ENCODE data around the gene STK17B. TPM values are rescaled to one million over a fixed set of nuclear protein-coding genes. Genes with fewer than 3 reads are reported as not detected.

STK17B gene
- total RNA-seq, 3 donors from 2014 or later, result 51.7 to 85.8 (median 57.7) TPM

DNA sequence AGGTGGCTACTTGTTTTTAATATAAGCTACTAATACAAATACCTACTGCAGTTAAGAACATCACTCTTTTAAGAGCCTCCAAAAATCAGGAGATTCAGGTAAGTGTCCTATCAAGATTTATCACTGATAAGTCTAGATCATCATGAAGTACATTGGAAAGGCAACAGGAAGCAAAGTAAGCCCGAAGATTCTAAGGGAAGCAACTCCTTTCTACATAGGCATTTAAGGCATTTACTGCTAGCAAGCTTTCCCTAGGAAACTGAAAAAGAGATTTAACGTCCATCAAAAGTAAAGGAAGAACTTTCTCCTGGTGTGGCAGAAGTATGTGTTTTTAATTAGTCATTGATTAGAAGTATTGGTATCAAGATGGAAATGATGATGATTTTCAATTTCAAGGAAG is 3.7 kb downstream of the STK17B start:
- Histone ChIP-seq H3K4me1 (no peaks in the 10 kb centered on the region), H3K4me3 (peak overlapping the region; percentile 51 to 99 (median 95)), H3K27ac (peak overlapping the region in 1 of 2 donors; percentile 2)

DNA sequence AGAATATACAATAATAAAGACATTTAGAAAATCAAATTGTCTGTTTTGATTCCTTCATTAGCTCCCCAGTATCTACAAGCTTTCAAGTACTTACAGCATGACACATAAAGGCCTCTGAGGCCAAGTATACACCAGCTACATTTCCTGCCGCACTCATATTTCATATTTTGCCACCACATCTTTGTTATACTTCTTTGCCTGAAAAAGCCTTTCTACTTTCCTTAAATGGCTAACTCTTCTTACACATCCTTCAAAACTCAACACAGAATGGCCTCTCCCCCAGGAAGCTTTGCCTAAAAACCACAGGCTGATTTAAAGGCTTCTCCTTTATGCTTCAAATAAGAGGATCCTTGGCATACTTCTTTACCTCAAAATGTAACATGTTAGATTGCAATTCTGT is 4.5 kb downstream of the STK17B start:
- TF ChIP-seq POLR2AphosphoS5 (IDR thresholded peaks at IDR 0.05), result no peak
- TF ChIP-seq, protein P1, sequence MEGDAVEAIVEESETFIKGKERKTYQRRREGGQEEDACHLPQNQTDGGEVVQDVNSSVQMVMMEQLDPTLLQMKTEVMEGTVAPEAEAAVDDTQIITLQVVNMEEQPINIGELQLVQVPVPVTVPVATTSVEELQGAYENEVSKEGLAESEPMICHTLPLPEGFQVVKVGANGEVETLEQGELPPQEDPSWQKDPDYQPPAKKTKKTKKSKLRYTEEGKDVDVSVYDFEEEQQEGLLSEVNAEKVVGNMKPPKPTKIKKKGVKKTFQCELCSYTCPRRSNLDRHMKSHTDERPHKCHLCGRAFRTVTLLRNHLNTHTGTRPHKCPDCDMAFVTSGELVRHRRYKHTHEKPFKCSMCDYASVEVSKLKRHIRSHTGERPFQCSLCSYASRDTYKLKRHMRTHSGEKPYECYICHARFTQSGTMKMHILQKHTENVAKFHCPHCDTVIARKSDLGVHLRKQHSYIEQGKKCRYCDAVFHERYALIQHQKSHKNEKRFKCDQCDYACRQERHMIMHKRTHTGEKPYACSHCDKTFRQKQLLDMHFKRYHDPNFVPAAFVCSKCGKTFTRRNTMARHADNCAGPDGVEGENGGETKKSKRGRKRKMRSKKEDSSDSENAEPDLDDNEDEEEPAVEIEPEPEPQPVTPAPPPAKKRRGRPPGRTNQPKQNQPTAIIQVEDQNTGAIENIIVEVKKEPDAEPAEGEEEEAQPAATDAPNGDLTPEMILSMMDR (IDR thresholded peaks at IDR 0.05), result no peak
- no peak for TF ChIP-seq POLR2A (IDR thresholded peaks at IDR 0.05)
- peak overlapping the region in 1 of 2 donors; percentile 1 for H3K27ac ChIP-seq
- no peaks in the 10 kb centered on the region for H3K9me3 ChIP-seq
- intact Hi-C loops (cut with DNase I; ENCODE audit: low total_unique reads), result no loop called here
- no peaks in the 10 kb centered on the region for H3K36me3 ChIP-seq
- peak overlapping the region in 2 of 3 donors; percentile 8 to 51 for H3K4me3 ChIP-seq
- no peak for DNase-seq (ENCODE audit: low spot score in 2 of 2)
- no peaks in the 10 kb centered on the region for H3K27me3 ChIP-seq
- H3K4me1 ChIP-seq, result no peaks in the 10 kb centered on the region

More for the DNA sequence above, 3.7 kb downstream of the STK17B start:
- DNase-seq (ENCODE audit: low spot score in 2 of 2), result no peak
- TF ChIP-seq POLR2A (IDR thresholded peaks at IDR 0.05) (no peak), POLR2AphosphoS5 (IDR thresholded peaks at IDR 0.05) (no peak)
- TF ChIP-seq, protein P1 (IDR thresholded peaks at IDR 0.05), result no peak
- H3K27me3 ChIP-seq, result no peaks in the 10 kb centered on the region
- intact Hi-C loops (cut with DNase I; ENCODE audit: low total_unique reads), result no loop called here
- H3K36me3 ChIP-seq, result no peaks in the 10 kb centered on the region
- no peaks in the 10 kb centered on the region for H3K9me3 ChIP-seq

DNA sequence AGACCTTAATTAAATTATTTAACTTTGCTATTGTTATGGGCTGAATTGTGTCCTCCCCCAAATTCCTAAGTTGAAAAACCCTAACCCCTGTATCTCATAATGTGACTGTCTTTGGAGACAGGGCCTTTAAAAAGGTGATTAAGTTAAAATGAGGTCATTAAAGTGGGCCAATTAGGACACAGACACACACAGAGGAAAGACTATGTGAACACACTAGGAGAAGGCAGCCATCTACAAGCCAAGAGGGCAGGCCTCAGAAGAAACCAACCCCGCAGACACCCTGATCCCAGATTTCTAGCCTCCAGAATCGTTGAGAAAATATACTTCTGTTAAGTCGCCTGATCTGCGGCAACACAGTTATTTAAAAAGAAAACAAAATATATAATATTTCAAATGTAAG is 6.4 kb downstream of the STK17B start:
- H3K36me3 ChIP-seq, result no peaks in the 10 kb centered on the region
- no peak for DNase-seq (ENCODE audit: low spot score in 2 of 2)
- H3K9me3 ChIP-seq, result no peaks in the 10 kb centered on the region
- intact Hi-C loops (cut with DNase I; ENCODE audit: low total_unique reads), result no loop called here
- TF ChIP-seq POLR2AphosphoS5 (IDR thresholded peaks at IDR 0.05), result no peak
- no peak for TF ChIP-seq POLR2A (IDR thresholded peaks at IDR 0.05)
- TF ChIP-seq, protein P1 (IDR thresholded peaks at IDR 0.05), result no peak
- no peak overlapping the region for H3K4me3 ChIP-seq
- H3K27me3 ChIP-seq, result no peaks in the 10 kb centered on the region
- no peaks in the 10 kb centered on the region for H3K4me1 ChIP-seq
- H3K27ac ChIP-seq, result peak overlapping the region in 1 of 2 donors; percentile 21

DNA sequence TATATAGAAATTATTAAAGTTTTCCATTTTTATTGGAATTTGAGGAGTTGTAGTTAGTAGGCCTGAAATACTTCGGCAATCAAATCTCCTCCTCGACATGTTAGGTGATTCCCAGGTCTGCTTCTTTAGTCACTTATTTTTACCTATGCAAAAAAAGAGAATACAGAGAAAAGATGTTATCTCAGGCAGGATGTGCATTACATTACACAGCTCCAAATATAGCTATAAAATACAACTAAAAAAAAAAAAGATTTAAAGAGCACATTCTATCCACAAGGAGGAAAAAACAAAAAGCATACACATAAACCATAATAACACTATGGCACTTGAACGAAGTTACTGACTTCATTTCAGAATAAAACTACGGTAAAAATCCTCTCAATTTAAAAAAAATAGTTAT is 8.1 kb downstream of the STK17B start:
- no peaks in the 10 kb centered on the region for H3K9me3 ChIP-seq
- no peaks in the 10 kb centered on the region for H3K36me3 ChIP-seq
- no peak overlapping the region for H3K4me3 ChIP-seq
- no peak for DNase-seq (ENCODE audit: low spot score in 2 of 2)
- no peak for TF ChIP-seq POLR2A (IDR thresholded peaks at IDR 0.05)
- TF ChIP-seq, protein P1 (IDR thresholded peaks at IDR 0.05), result no peak
- TF ChIP-seq POLR2AphosphoS5 (IDR thresholded peaks at IDR 0.05), result no peak
- H3K27ac ChIP-seq, result no peak overlapping the region
- H3K4me1 ChIP-seq, result no peaks in the 10 kb centered on the region
- H3K27me3 ChIP-seq, result no peaks in the 10 kb centered on the region
- intact Hi-C loops (cut with DNase I; ENCODE audit: low total_unique reads), result no loop called here

DNA sequence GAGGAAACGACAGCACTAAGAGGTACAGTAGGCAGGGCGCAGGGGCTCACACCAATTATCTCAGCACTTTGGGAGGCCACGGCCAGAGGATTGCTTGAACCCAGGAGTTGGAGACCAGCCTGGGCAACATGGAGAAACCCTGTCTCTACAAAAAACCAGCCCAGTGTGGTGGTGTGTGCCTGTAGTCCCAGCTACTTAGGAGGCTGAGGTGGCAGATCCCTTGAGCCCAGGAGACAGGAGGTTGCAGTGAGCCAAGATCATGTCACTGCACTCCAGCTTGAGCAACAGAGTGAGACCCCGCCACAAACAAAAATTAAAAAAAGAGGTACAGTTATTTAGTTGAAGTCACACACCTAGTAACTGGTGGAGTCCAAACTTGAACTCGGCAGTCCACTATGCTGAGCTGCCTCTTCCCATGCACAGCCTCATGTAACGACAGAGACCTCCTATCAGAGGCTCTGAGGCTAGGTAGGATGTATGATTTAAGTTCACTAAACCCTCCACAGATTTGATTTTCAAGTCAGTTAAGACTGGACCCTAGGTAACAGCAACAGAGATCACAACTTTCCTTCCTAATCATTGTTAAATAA is 8.7 kb downstream of the STK17B start:
- TF ChIP-seq POLR2AphosphoS5 (IDR thresholded peaks at IDR 0.05) (no peak), POLR2A (IDR thresholded peaks at IDR 0.05) (no peak)
- TF ChIP-seq, protein P1 (IDR thresholded peaks at IDR 0.05), result no peak
- Histone ChIP-seq H3K36me3 (no peaks in the 10 kb centered on the region), H3K9me3 (no peaks in the 10 kb centered on the region), H3K27ac (no peak overlapping the region), H3K4me1 (no peaks in the 10 kb centered on the region), H3K4me3 (no peak overlapping the region), H3K27me3 (no peaks in the 10 kb centered on the region)
- intact Hi-C loops (cut with DNase I; ENCODE audit: low total_unique reads), result no loop called here
- DNase-seq (ENCODE audit: low spot score in 2 of 2), result no peak
